Right kidney (tissue), 1 donor: Measurements from ENCODE around the gene WDFY3.
"Not testable (repeated sequence)": the region's sequence is repeated elsewhere in the genome, so short reads cannot be mapped to it uniquely, and the experiment has no call there.

Source experiments
- DNase-seq: peaks from one replicate; pipeline ENCODE4 v3.0.0-alpha.2; 2016

WDFY3 gene

DNA sequence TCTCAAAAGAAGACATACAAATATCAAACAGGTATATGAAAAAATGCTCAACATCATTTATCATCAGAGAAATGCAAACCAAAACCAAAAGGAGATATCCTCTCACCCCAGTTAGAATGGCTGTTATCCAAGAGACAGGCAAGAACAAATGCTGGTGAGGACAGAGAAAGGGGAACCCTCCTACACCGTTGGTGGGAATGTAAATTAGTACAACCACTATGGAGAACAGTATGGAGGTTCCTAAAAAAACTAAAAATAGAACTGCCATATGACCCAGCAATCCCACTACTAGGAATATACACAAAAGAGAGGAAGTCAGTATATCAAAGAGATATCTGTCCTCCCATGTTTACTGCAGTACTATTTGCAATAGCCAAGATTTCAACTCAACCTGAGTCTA lies 300.1 kb downstream of the WDFY3 start:
- DNase-seq = no peak

DNA sequence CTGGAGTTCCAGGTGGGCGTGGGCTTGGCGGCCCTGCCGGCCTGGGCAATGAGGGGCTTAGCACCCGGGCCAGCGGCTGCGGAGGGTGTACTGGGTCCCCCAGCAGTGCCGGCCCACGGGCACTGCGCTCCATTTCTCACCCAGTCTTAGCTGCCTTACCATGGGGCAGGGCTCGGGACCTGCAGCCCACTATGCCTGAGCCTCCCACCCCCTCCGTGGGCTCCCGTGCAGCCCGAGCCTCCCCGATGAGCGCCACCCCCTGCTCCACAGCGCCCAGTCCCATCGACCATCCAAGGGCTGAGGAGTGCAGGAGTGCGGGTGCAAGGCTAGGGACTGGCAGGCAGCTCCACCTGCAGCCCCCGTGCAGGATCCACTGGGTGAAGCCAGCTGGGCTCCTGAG lies 301.7 kb downstream of the WDFY3 start:
- not testable (repeated sequence) for DNase-seq

GRCh38 chr4:84661191-84661939 lies 305.1 kb downstream of the WDFY3 start:
- DNase-seq = no peak

GRCh38 chr4:84660606-84661005 lies 305.9 kb downstream of the WDFY3 start:
- DNase-seq = no peak

DNA sequence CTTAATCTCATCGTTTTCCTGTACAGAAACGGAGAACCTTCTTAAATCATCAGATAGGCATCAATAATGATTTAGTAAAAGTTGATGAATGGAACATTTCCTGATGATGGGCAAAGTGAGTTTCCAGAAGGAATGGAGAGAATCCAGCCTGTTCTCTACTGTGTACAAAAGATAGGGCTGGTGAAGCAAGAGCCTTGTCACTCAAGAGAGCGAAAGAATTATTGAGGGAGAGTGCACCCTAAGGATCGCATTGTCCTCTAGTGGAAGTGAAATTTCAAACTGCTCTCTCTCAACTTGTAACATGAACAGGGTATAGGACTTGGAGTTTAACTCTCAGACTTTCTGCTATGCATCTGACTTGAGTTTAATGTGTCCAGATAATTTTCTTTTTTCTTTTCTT lies 314.0 kb downstream of the WDFY3 start:
- no peak for DNase-seq

DNA sequence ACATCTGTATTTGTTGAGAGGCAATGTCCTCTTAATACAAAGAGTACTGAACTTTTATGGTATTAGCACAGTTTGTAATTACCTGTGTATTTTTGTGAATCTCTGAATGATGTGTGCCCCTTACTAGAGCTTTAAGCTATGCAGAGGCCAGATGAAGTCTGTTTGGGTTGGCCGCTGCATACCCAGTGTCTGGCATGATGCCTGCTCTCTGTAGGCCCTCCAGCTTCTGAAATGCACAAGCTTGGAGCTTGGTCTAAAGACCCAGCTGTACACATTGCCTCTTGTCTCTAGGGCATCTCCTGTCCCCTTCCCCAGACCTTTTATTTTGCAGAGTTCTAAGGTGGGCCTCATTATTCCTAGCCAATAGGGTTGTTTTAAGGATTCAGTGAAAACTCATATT lies 315.0 kb downstream of the WDFY3 start:
- DNase-seq = no peak

- DNase-seq = no peak
Observed at GRCh38 chr4:84648863-84649647, 317.4 kb downstream of the WDFY3 start.

DNA sequence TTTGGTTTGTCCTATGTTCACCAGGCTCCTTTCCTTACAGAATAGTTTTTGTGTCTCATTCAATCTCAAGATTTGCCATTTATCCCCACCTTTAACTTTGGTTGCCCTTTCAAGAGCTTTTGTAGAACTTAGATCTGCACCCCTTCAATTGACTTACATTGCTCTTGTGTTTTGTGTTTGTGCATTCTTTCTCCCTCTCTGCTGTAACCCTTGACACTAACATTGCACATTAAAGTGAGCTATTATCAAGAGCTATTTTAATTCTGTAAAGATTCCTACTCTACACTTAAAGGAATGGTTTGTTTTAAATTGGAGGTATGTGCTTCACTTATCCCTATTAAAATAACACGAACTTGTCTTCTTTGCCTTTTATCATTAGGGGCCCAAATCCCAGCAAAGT lies 318.3 kb downstream of the WDFY3 start:
- DNase-seq = no peak

- DNase-seq = no peak
Observed at GRCh38 chr4:84647312-84647884, 319.1 kb downstream of the WDFY3 start.

- no peak for DNase-seq
Observed at GRCh38 chr4:84644087-84644486, 322.4 kb downstream of the WDFY3 start.

DNA sequence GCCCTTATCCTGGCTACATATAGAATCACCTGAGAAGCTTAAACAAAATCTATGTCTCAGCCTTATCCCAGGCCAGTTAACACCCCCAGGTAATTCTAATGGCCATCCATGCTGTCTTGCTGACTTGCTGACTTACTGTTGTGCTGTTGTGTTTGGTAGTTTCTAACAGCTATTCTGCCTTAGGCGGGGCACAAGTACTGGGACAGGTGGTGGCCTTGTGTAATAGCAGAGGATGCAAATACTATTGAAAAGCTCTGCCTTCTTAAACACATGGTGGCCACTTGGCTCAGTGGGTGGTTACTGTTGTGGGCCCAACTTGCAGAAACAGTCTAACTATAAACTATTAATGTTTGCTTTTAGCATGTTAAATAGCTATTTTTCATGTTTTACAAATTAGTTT lies 327.3 kb downstream of the WDFY3 start:
- DNase-seq = no peak

DNA sequence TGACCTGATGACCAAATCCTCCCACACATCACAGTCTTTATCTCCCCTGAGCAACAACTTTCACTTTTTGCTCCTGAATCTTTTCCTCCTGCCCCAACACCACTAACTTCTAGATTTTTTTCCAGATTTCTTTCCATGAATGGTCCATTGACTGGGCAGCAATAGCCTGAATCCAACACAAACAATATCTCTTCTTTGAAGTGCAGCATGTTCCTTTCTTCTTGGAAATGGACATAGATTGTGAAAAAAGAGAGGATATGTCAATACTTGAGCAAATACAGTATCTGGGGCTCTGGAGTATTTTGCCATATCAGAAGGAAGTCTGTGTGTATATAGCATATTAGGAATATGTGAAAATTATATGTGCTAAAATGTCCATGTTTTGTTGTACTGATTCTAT lies 328.4 kb downstream of the WDFY3 start:
- DNase-seq = no peak

- DNase-seq = no peak
Observed at GRCh38 chr4:84634961-84635360, 331.5 kb downstream of the WDFY3 start.

GRCh38 chr4:84632092-84632491 lies 334.4 kb downstream of the WDFY3 start:
- DNase-seq = no peak

GRCh38 chr4:84631573-84631972 lies 334.9 kb downstream of the WDFY3 start:
- no peak for DNase-seq

DNA sequence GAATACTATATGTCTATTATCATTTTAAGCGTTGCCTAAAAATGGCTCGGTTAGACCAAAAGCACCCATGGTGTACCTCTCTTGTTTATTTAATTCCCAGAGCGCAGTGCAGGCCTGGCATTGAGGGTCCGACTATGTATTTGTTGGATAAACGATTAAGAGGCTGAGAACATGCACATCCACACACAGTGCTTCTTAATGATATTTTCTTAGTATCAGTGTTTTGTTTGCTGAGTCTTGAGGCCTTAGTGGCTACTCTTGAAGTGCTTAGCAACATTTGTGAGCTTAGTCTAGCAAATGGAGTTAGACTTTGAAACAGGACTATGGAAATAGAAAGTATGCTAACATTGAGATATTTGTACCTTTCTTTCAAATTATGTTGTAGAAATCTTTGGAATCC lies 339.8 kb downstream of the WDFY3 start:
- DNase-seq = no peak

- no peak for DNase-seq
Observed at GRCh38 chr4:84623661-84624060, 342.8 kb downstream of the WDFY3 start.

DNA sequence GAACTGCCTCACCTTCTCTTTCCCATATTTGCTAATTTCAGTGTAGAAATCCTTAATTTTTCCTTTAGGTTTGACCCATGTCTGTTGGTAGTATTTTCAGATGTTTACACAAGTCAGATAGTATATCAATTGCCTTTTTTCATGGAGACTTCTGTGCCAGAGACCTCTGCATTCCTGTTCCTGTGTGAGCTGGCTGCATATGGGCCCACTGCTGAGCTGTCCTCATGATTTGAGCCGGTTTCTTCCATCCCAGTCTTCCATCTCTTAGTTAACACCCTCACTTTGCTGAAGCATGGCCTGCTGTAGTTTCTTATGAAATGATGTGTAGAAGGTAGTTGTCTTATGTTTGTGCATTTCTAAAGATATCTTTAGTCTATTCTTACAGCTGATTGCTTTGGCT lies 343.5 kb downstream of the WDFY3 start:
- DNase-seq = no peak
